NB4 (cell line): ENCODE results near the gene BORCS6.

Source experiments
- DNase-seq: peaks from one replicate; pipeline ENCODE4 v3.0.0; 2010; ENCODE audit warnings: low read depth
- H3K4me3 ChIP-seq: one replicate; pipeline ENCODE4 v1.5.1; 2011; ENCODE audit warnings: mild to moderate bottlenecking, low read depth, low read length, moderate library complexity
- CTCF ChIP-seq: IDR thresholded peaks from one replicate; pipeline ENCODE4 v1.5.1; 2012; ENCODE audit warnings: low read depth, low read length
- MAX ChIP-seq: IDR thresholded peaks from 2 replicates; pipeline ENCODE4 v1.6.1; 2011; ENCODE audit warnings: low read depth, low read length
- MYC ChIP-seq: IDR thresholded peaks from 2 replicates; pipeline ENCODE4 v1.6.1; 2011; ENCODE audit warnings: low read depth, low read length
- POLR2A ChIP-seq: IDR thresholded peaks from 2 replicates; pipeline ENCODE4 v1.6.1; 2011; ENCODE audit warnings: mild to moderate bottlenecking; ENCODE audit not compliant: insufficient read length; ENCODE audit errors: extremely low read depth

Gene BORCS6

GRCh38 chr17:8206536-8206935 is 16.6 kb upstream of the BORCS6 start:
- no peak for DNase-seq
- TF ChIP-seq MYC: no peak
- TF ChIP-seq MAX: no peak
- no peak for TF ChIP-seq POLR2A
- TF ChIP-seq CTCF: no peak
- no peak overlapping the region for H3K4me3 ChIP-seq

GRCh38 chr17:8204761-8205555 is 15.0 kb upstream of the BORCS6 start:
- TF ChIP-seq CTCF: no peak
- no peak for TF ChIP-seq MAX
- no peak for TF ChIP-seq MYC
- no peak for TF ChIP-seq POLR2A
- no peak for DNase-seq
- H3K4me3 ChIP-seq: no peak overlapping the region

GRCh38 chr17:8192070-8192815 is 2.3 kb upstream of the BORCS6 start:
- TF ChIP-seq MYC: no peak; the same call in none of the 2 replicates
- no peak for TF ChIP-seq CTCF
- peak; percentile 50 for TF ChIP-seq POLR2A
- TF ChIP-seq MAX: peak; percentile 98
- H3K4me3 ChIP-seq: peak overlapping the region; percentile 46
- peak; percentile 85 for DNase-seq

- peak overlapping the region; percentile 4 for H3K4me3 ChIP-seq
- TF ChIP-seq MAX: no peak
- no peak for TF ChIP-seq POLR2A
- no peak for TF ChIP-seq CTCF
- no peak for TF ChIP-seq MYC
- no peak for DNase-seq
Observed at GRCh38 chr17:8190506-8190905, 526 bp upstream of the BORCS6 start.

GRCh38 chr17:8189041-8189710 is 804 bp downstream of the BORCS6 start:
- H3K4me3 ChIP-seq: peak overlapping the region; percentile 54
- no peak for TF ChIP-seq CTCF
- TF ChIP-seq MAX: no peak
- DNase-seq: no peak
